SK-N-SH (cell line): Measurements from ENCODE around the gene SH2B2. TPM values are rescaled to one million over a fixed set of nuclear protein-coding genes. Genes with fewer than 3 reads are reported as not detected.

Experiments used
- CTCF ChIA-PET: fragments of 300-600, 350-600 bp; formaldehyde crosslinking; extraction: SDS; loops from one replicate; lab custom pipeline; 2021; lab: Yijun Ruan, JAX
- POLR2A ChIA-PET: fragments of 350-600 bp; sonication (Branson Sonifier 250); formaldehyde crosslinking; extraction: SDS; loops from one replicate; lab custom pipeline; 2020; ENCODE audit warnings: antibody characterized with exemption, inconsistent platforms; lab: Yijun Ruan, JAX
- DNase-seq: peaks from one replicate; pipeline ENCODE4 v3.0.0; 2012
- H2AFZ ChIP-seq: fragments of 200-600 bp; sonication (generic); 2 replicates; pipeline ENCODE4 v1.8.1; 2016; ENCODE audit warnings: antibody characterized with exemption, mild to moderate bottlenecking, low read depth
- H3F3A ChIP-seq: fragments of 200-600 bp; sonication (generic); replicated peaks from 2 replicates; pipeline ENCODE3; 2016; ENCODE audit warnings: antibody characterized with exemption, mild to moderate bottlenecking; ENCODE audit not compliant: insufficient read depth
- H3K27ac ChIP-seq, 2 experiments: fragments of 200-500 bp in 1 of 2; fragments of 200-600 bp in 1 of 2; sonication (Bioruptor generic) in 1 of 2; sonication (generic), shearing (Covaris generic) in 1 of 2; 2 replicates each; pipeline versions ENCODE4 v1.5.1 to v1.6.1; 2014 to 2016; ENCODE audit warnings: low read depth in 2 of 2, inconsistent platforms in 1 of 2, low read length in 1 of 2, mild to moderate bottlenecking in 1 of 2, mixed read lengths in 1 of 2
- H3K27me3 ChIP-seq: fragments of 200-600 bp; sonication (generic), shearing (Covaris generic); 2 replicates; pipeline ENCODE4 v1.6.1; 2016; ENCODE audit warnings: mixed run types; ENCODE audit not compliant: insufficient read depth
- H3K36me3 ChIP-seq, 2 experiments: fragments of 200-500 bp in 1 of 2; fragments of 200-600 bp in 1 of 2; sonication (Bioruptor generic) in 1 of 2; sonication (generic) in 1 of 2; replicated peaks in 1 of 2; 2 replicates each; pipeline versions ENCODE3 to v1.5.1; 2014 to 2016; ENCODE audit warnings: low read length in 1 of 2, mild to moderate bottlenecking in 1 of 2; ENCODE audit not compliant: insufficient read depth in 2 of 2, control insufficient read depth in 1 of 2
- H3K4me1 ChIP-seq, 2 experiments: fragments of 200-500 bp in 1 of 2; fragments of 200-600 bp in 1 of 2; sonication (Bioruptor generic) in 1 of 2; sonication (generic), shearing (Covaris generic) in 1 of 2; 2 replicates each; pipeline versions ENCODE4 v1.5.1 to v1.6.1; 2014 to 2016; ENCODE audit warnings: low read depth in 1 of 2, low read length in 1 of 2, mixed run types in 1 of 2; ENCODE audit not compliant: insufficient read depth in 2 of 2, control insufficient read depth in 1 of 2
- H3K4me2 ChIP-seq: fragments of 200-600 bp; sonication (generic), shearing (Covaris generic); 2 replicates; pipeline ENCODE4 v1.6.1; 2017; ENCODE audit warnings: mixed run types
- H3K4me3 ChIP-seq, 2 experiments: fragments of 200-500 bp in 1 of 2; fragments of 200-600 bp in 1 of 2; sonication (Bioruptor generic) in 1 of 2; sonication (generic), shearing (Covaris generic) in 1 of 2; 2 replicates each; pipeline versions ENCODE4 v1.5.1 to v1.8.1; 2014 to 2016; ENCODE audit warnings: low read depth in 2 of 2, inconsistent platforms in 1 of 2, low read length in 1 of 2, mild to moderate bottlenecking in 1 of 2, mixed read lengths in 1 of 2, moderate library complexity in 1 of 2
- H3K79me2 ChIP-seq: fragments of 200-600 bp; sonication (generic); 2 replicates; pipeline ENCODE4 v1.8.1; 2017; ENCODE audit warnings: mild to moderate bottlenecking; ENCODE audit not compliant: insufficient read depth
- H3K9ac ChIP-seq: fragments of 200-600 bp; sonication (generic); 2 replicates; pipeline ENCODE4 v1.6.1; 2017; ENCODE audit warnings: mixed run types
- H3K9me2 ChIP-seq: fragments of 200-600 bp; sonication (generic); 2 replicates; pipeline ENCODE4 v1.6.1; 2017; ENCODE audit warnings: mixed run types
- H3K9me3 ChIP-seq: fragments of 200-600 bp; sonication (generic); 2 replicates; pipeline ENCODE4 v1.6.1; 2017; ENCODE audit warnings: mixed run types, mild to moderate bottlenecking, moderate library complexity
- H4K20me1 ChIP-seq: fragments of 200-600 bp; sonication (generic); 2 replicates; pipeline ENCODE4 v1.6.1; 2017; ENCODE audit warnings: mild to moderate bottlenecking, mixed run types; ENCODE audit not compliant: insufficient read depth
- EZH2phosphoT487 ChIP-seq: fragments of 200-600 bp; sonication (generic); IDR thresholded peaks from 2 replicates; pipeline ENCODE4 v1.6.1; 2017; ENCODE audit warnings: low read depth, mixed run types, mild to moderate bottlenecking, antibody characterized with exemption, moderate library complexity, borderline replicate concordance
- FOXM1 ChIP-seq: IDR thresholded peaks from 2 replicates; pipeline ENCODE4 v1.4.0; 2012; ENCODE audit warnings: low read depth, mild to moderate bottlenecking
- IRF3 ChIP-seq: fragments of 150-350 bp; IDR thresholded peaks from 2 replicates; pipeline ENCODE4 v1.6.1; 2016; ENCODE audit warnings: mild to moderate bottlenecking, low read depth, low read length
- JUND ChIP-seq: IDR thresholded peaks from 2 replicates; pipeline ENCODE4 v1.4.0; 2012
- MAX ChIP-seq: IDR thresholded peaks from 2 replicates; pipeline ENCODE4 v1.4.0; 2012; ENCODE audit warnings: low read depth
- MXI1 ChIP-seq: IDR thresholded peaks from 2 replicates; pipeline ENCODE4 v1.6.1; 2012; ENCODE audit warnings: mild to moderate bottlenecking, low read depth, low read length, improper control_type of control experiment
- PBX3 ChIP-seq: IDR thresholded peaks from 2 replicates; pipeline ENCODE4; 2012
- POLR2AphosphoS5 ChIP-seq: IDR thresholded peaks from 2 replicates; pipeline ENCODE4 v1.6.1; 2012; ENCODE audit warnings: low read depth, low read length
- RAD21 ChIP-seq: IDR thresholded peaks from 2 replicates; pipeline ENCODE4 v1.6.1; 2012; ENCODE audit warnings: mild to moderate bottlenecking, low read length
- RFX5 ChIP-seq: IDR thresholded peaks from 2 replicates; pipeline ENCODE4 v1.6.1; 2012; ENCODE audit warnings: mild to moderate bottlenecking, improper control_type of control experiment, low read length
- USF2 ChIP-seq: fragments of 150-350 bp; IDR thresholded peaks from 2 replicates; pipeline ENCODE4 v1.6.1; 2017; ENCODE audit warnings: antibody characterized with exemption, low read length, low read depth, borderline replicate concordance
- ZBTB33 ChIP-seq: IDR thresholded peaks from 2 replicates; pipeline ENCODE4 v1.4.0; 2012; ENCODE audit warnings: low read depth, borderline replicate concordance
- WGBS: methylation state at CpG from one replicate; pipeline ENCODE4 v1.1.6; 2017; ENCODE audit warnings: low lambda C conversion rate; 5-methylcytosine and 5-hydroxymethylcytosine counted together
- polyA plus RNA-seq, 3 experiments: library from polyadenylated mRNA; depleted of rRNA; stranded (reverse); fragments of >200 nt; gene quantifications; 2 replicates each; pipeline ENCODE4 v1.2.3, GENCODE V29; 2012

The SH2B2 gene
- polyA plus RNA-seq, 1 of the 3 experiments (the other 2 are of a cell fraction) = 4.7 TPM

- POLR2A ChIA-PET = interaction anchor here (0.9 kb wide), 1 partner anchor 748 kb away, joined by 4 read pairs; no protein-coding TSS in a partner anchor
- no peaks in the 10 kb centered on the region for H3K36me3 ChIP-seq
- CTCF ChIA-PET = interaction anchor here (1.0 to 15.8 kb wide), 5 partner anchors 12 to 99 kb away, joined by 3 to 421 read pairs (median 15); partner anchors contain the start of gene PRKRIP1
Observed at GRCh38 chr7:102291056-102291915, 4.6 kb downstream of the SH2B2 start.

More at GRCh38 chr7:102291056-102291915, 4.6 kb downstream of the SH2B2 start:
- H3K9me3 ChIP-seq = no peaks in the 10 kb centered on the region
- WGBS = 77% methylated on average over 18 of the region's 18 CpGs
- no peaks in the 10 kb centered on the region for H3K9me2 ChIP-seq
- DNase-seq = no peak
- H3K9ac ChIP-seq = no peak overlapping the region
- no peak overlapping the region for H3K4me2 ChIP-seq
- no peak overlapping the region for H2AFZ ChIP-seq
- H3K79me2 ChIP-seq = no peaks in the 10 kb centered on the region
- H3K27me3 ChIP-seq = no peaks in the 10 kb centered on the region
- H3K4me3 ChIP-seq = no peak overlapping the region
- peaks cover 30% of the 10 kb centered on the region; the same call in 1 of the 2 replicates for H4K20me1 ChIP-seq
- H3K4me1 ChIP-seq = peaks cover 0 to 18% of the 10 kb centered on the region in 2 experiments; a peak in 1 of 4 replicates
- H3F3A ChIP-seq = no peaks in the 10 kb centered on the region
- H3K27ac ChIP-seq = no peak overlapping the region
- TF ChIP-seq RFX5 = no peak
- TF ChIP-seq POLR2AphosphoS5 = no peak
- TF ChIP-seq RAD21 = no peak
- TF ChIP-seq MXI1 = no peak
- no peak for TF ChIP-seq ZBTB33
- TF ChIP-seq MAX = no peak
- TF ChIP-seq EZH2phosphoT487 = no peak
- no peak for TF ChIP-seq JUND
- no peak for TF ChIP-seq IRF3
- no peak for TF ChIP-seq USF2
- no peak for TF ChIP-seq FOXM1
- TF ChIP-seq PBX3 = no peak
